HG02884 (cell line): ENCODE data around the gene MGAT2.
"Not testable (repeated sequence)": the region's sequence is repeated elsewhere in the genome, so short reads cannot be mapped to it uniquely, and the experiment has no call there.

Experiments
- ATAC-seq: cut with Tn5 transposase; IDR thresholded peaks from one replicate; pipeline ENCODE4 v1.9.1; 2021; ENCODE audit warnings: mild to moderate bottlenecking, moderate library complexity; ENCODE audit not compliant: unreplicated experiment

Gene MGAT2

GRCh38 chr14:49612251-49612650, 8.3 kb upstream of the MGAT2 start:
- ATAC-seq, result no peak

GRCh38 chr14:49612671-49613070, 7.9 kb upstream of the MGAT2 start:
- ATAC-seq, result no peak

GRCh38 chr14:49614196-49614595, 6.4 kb upstream of the MGAT2 start:
- no peak for ATAC-seq

- ATAC-seq, result no peak
Observed at GRCh38 chr14:49615776-49616175, 4.8 kb upstream of the MGAT2 start.

GRCh38 chr14:49617852-49618519, 2.6 kb upstream of the MGAT2 start:
- ATAC-seq, result no peak

- not testable (repeated sequence) for ATAC-seq
Observed at GRCh38 chr14:49619273-49619672, 1.3 kb upstream of the MGAT2 start.

GRCh38 chr14:49619730-49620129, 869 bp upstream of the MGAT2 start:
- ATAC-seq, result no peak

GRCh38 chr14:49621114-49621881, 699 bp downstream of the MGAT2 start:
- ATAC-seq, result peak; percentile 27

GRCh38 chr14:49622022-49622607, 1.5 kb downstream of the MGAT2 start:
- ATAC-seq, result no peak

- ATAC-seq, result no peak
Observed at GRCh38 chr14:49623387-49623786, 2.8 kb downstream of the MGAT2 start.

- no peak for ATAC-seq
Observed at GRCh38 chr14:49623941-49624839, 3.6 kb downstream of the MGAT2 start.

GRCh38 chr14:49633640-49634546, 13.3 kb downstream of the MGAT2 start:
- peak; percentile 74 for ATAC-seq

GRCh38 chr14:49634547-49635334, 14.1 kb downstream of the MGAT2 start, which contains the start of gene DNAAF2:
DNAAF2 (minus strand) TSS chr14:49635244; CDS start chr14:49635149, 95 bp downstream.
- ATAC-seq, result peak; percentile 21

GRCh38 chr14:49636866-49637265, 16.3 kb downstream of the MGAT2 start:
- ATAC-seq, result no peak

GRCh38 chr14:49637534-49638078, 17.0 kb downstream of the MGAT2 start:
- ATAC-seq, result no peak

GRCh38 chr14:49640540-49641417, 20.2 kb downstream of the MGAT2 start:
- no peak for ATAC-seq

GRCh38 chr14:49641697-49642129, 21.1 kb downstream of the MGAT2 start:
- no peak for ATAC-seq

GRCh38 chr14:49642163-49642562, 21.6 kb downstream of the MGAT2 start:
- no peak for ATAC-seq
